Adipose tissue (tissue), 3 donors: ENCODE data around the gene RHOT2. TPM values are rescaled to one million over a fixed set of nuclear protein-coding genes. Genes with fewer than 3 reads are reported as not detected.

Experiments
- H3K27ac ChIP-seq: one replicate; pipeline ENCODE4 v1.5.1; 2013; ENCODE audit warnings: low read depth, low read length
- WGBS, 3 donors: extraction: QIAGEN DNeasy Blood & Tissue Kit; methylation state at CpG; one replicate each; pipeline ENCODE4 v1.1.7; 2013; 5-methylcytosine and 5-hydroxymethylcytosine counted together
- polyA plus RNA-seq, 3 donors: library from polyadenylated mRNA; stranded (reverse); fragments of 200-250 nt; gene quantifications; one replicate each; pipeline ENCODE4 v1.2.3, GENCODE V29; 2013
- donor health status: healthy with polysubstance abuse.
- donor health status: Bipolar disorder and iron deficiency.
- donor health status: healthy.

RHOT2 gene
- polyA plus RNA-seq, result 100 to 1,000 TPM in 1 of 3 donors, 10 to 100 TPM in 2; 67.7 to 107 (median 85.5) TPM

GRCh38 chr16:667780-668518 is at the start of gene RHOT2:
Gene RHOT2 (plus strand): TSS chr16:668132. CDS start chr16:668200, 68 bp downstream.
- no peak within 1 kb of the TSS for H3K27ac ChIP-seq
- 0 to 1% (median 1%) methylated on average over 55 to 78 of the region's 78 CpGs for WGBS, 3 donors

GRCh38 chr16:619476-620100 is 48.3 kb upstream of the RHOT2 start:
- H3K27ac ChIP-seq, result no peak overlapping the region
- WGBS, 3 donors, result 83 to 93% (median 93%) methylated on average over 20 of the region's 20 CpGs

GRCh38 chr16:620700-621525 is 47.0 kb upstream of the RHOT2 start:
- H3K27ac ChIP-seq, result no peak overlapping the region
- WGBS, 3 donors, result 87 to 90% (median 87%) methylated on average over 36 to 41 of the region's 41 CpGs

- WGBS, 3 donors, result 75 to 85% (median 76%) methylated on average over 21 of the region's 21 CpGs
- no peak overlapping the region for H3K27ac ChIP-seq
Measured at GRCh38 chr16:621526-622105, 46.3 kb upstream of the RHOT2 start.

- H3K27ac ChIP-seq, result no peak overlapping the region
Measured at GRCh38 chr16:622920-623280, 45.0 kb upstream of the RHOT2 start.

GRCh38 chr16:624526-625070 is 43.3 kb upstream of the RHOT2 start:
- WGBS, 3 donors, result 80 to 87% (median 85%) methylated on average over 10 of the region's 10 CpGs
- H3K27ac ChIP-seq, result no peak overlapping the region

More at GRCh38 chr16:622920-623280, 45.0 kb upstream of the RHOT2 start:
- 95 to 97% (median 97%) methylated on average over 17 of the region's 17 CpGs for WGBS, 3 donors

- WGBS, 3 donors, result 93 to 96% (median 95%) methylated on average over 25 to 37 of the region's 37 CpGs
Measured at GRCh38 chr16:625117-625976, 42.6 kb upstream of the RHOT2 start.

GRCh38 chr16:625977-626765 is 41.8 kb upstream of the RHOT2 start:
- H3K27ac ChIP-seq, result no peak overlapping the region
- WGBS, 3 donors, result 91 to 97% (median 93%) methylated on average over 35 of the region's 35 CpGs

More at GRCh38 chr16:625117-625976, 42.6 kb upstream of the RHOT2 start:
- H3K27ac ChIP-seq, result no peak overlapping the region

GRCh38 chr16:626787-627453 is 41.0 kb upstream of the RHOT2 start:
- WGBS, 3 donors, result 84 to 93% (median 90%) methylated on average over 29 of the region's 29 CpGs
- H3K27ac ChIP-seq, result no peak overlapping the region

GRCh38 chr16:627454-628239 is 40.3 kb upstream of the RHOT2 start:
- WGBS, 3 donors, result 82 to 89% (median 84%) methylated on average over 50 of the region's 50 CpGs

GRCh38 chr16:628321-629061 is 39.4 kb upstream of the RHOT2 start:
- H3K27ac ChIP-seq, result no peak overlapping the region
- 93 to 94% (median 94%) methylated on average over 33 of the region's 33 CpGs for WGBS, 3 donors

More at GRCh38 chr16:627454-628239, 40.3 kb upstream of the RHOT2 start:
- no peak overlapping the region for H3K27ac ChIP-seq

- WGBS, 3 donors, result 71 to 75% (median 75%) methylated on average over 29 of the region's 29 CpGs
- H3K27ac ChIP-seq, result no peak overlapping the region
Measured at GRCh38 chr16:629185-629832, 38.6 kb upstream of the RHOT2 start.

- WGBS, 3 donors, result 40 to 65% (median 48%) methylated on average over 11 of the region's 11 CpGs
- no peak overlapping the region for H3K27ac ChIP-seq
Measured at GRCh38 chr16:629833-630248, 38.1 kb upstream of the RHOT2 start.

- H3K27ac ChIP-seq, result no peak overlapping the region
- WGBS, 3 donors, result 31 to 61% (median 32%) methylated on average over 28 to 29 of the region's 29 CpGs
Measured at GRCh38 chr16:630249-630814, 37.6 kb upstream of the RHOT2 start.
